ENCODE results near the gene RYR3.

Gene RYR3

GRCh38 chr15:33864360-33865075 lies 553.8 kb downstream of the RYR3 start:
- no peak for TF ChIP-seq EZH2phosphoT487 (IDR thresholded peaks at IDR 0.05; ENCODE audit: low read depth)
- no peak for TF ChIP-seq CTCF (IDR thresholded peaks at IDR 0.05; ENCODE audit: low read depth, low read length)
- no peak overlapping the region for H3K27ac ChIP-seq (ENCODE audit: low read length)
- no peaks in the 10 kb centered on the region for H3K79me2 ChIP-seq (ENCODE audit: low read length)
- no peaks in the 10 kb centered on the region for H3K9me3 ChIP-seq (ENCODE audit: insufficient read depth, low read length)
- H3K4me3 ChIP-seq (ENCODE audit: low read length): no peak overlapping the region
- H3K9ac ChIP-seq (ENCODE audit: low read length): no peak overlapping the region
- no peak overlapping the region for H2AFZ ChIP-seq (ENCODE audit: low read depth, low read length)
- no peaks in the 10 kb centered on the region for H3K4me1 ChIP-seq (ENCODE audit: low read length)
- no peaks in the 10 kb centered on the region for H4K20me1 ChIP-seq (ENCODE audit: insufficient read depth, low read length)
- no peaks in the 10 kb centered on the region for H3K36me3 ChIP-seq (replicated peaks; ENCODE audit: low read depth, low read length)
- H3K4me2 ChIP-seq (ENCODE audit: low read length): no peak overlapping the region
- no peaks in the 10 kb centered on the region for H3K27me3 ChIP-seq (ENCODE audit: low read depth, low read length)

DNA sequence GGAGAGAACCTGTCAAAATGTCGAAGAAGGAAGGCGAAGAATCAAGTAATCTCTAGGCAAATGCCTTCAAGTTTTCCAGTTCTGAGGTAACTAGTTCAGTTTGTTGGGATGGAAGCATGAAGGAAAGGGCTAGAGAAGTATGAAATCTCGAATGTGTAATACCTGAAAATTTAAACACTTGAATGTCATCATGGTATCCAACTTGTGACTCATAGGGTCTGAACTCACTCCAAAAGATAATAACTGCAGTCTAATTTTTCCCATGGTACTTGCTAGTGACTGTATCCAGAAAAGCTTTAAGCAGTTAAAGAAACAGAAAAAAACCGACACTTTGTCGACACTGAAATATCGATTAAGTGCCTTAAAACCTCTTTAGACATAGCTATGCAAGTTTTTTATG lies 554.6 kb downstream of the RYR3 start:
- no peaks in the 10 kb centered on the region for H3K79me2 ChIP-seq (ENCODE audit: low read length)

DNA sequence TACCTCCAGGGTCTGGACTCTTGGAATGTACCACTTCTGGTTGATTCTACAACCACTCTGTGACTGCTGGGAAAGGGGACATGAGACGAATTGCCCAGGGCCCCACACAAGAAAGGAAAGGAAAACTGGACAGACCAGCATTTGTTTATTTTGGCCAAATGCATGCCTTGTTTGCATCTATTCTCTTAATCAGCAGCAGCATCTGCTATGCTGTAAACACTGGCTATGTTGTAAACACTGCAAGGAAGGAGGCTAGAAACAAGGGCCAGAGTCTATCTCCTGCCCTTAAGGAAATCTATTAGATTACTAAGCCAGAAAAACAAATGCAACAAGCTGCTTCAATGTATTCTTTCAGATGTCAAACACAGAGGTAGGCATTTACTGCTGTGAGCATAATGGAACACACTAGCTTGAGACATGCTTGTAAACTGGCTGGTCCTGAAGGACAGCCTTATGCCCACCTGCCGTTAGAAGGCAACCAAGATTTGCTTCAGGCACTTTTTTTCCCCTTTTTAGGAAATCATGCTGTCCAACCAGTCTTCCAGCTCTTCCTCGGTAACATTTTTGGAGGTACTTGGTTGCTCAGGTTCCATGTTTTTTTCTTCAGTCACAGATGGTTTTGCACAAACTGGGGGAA lies 555.5 kb downstream of the RYR3 start:
- no peaks in the 10 kb centered on the region for H3K79me2 ChIP-seq (ENCODE audit: low read length)
- no peaks in the 10 kb centered on the region for H4K20me1 ChIP-seq (ENCODE audit: insufficient read depth, low read length)
- H2AFZ ChIP-seq (ENCODE audit: low read depth, low read length): no peak overlapping the region
- no peaks in the 10 kb centered on the region for H3K9me3 ChIP-seq (ENCODE audit: insufficient read depth, low read length)
- TF ChIP-seq EZH2phosphoT487 (IDR thresholded peaks at IDR 0.05; ENCODE audit: low read depth) (no peak), CTCF (IDR thresholded peaks at IDR 0.05; ENCODE audit: low read depth, low read length) (no peak)
- H3K9ac ChIP-seq (ENCODE audit: low read length): no peak overlapping the region
- H3K4me3 ChIP-seq (ENCODE audit: low read length): no peak overlapping the region
- H3K36me3 ChIP-seq (replicated peaks; ENCODE audit: low read depth, low read length): no peaks in the 10 kb centered on the region
- no peaks in the 10 kb centered on the region for H3K4me1 ChIP-seq (ENCODE audit: low read length)
- no peak overlapping the region for H3K4me2 ChIP-seq (ENCODE audit: low read length)
- H3K27ac ChIP-seq (ENCODE audit: low read length): no peak overlapping the region
- H3K27me3 ChIP-seq (ENCODE audit: low read depth, low read length): no peaks in the 10 kb centered on the region

More for the DNA sequence above, 554.6 kb downstream of the RYR3 start:
- H3K4me2 ChIP-seq (ENCODE audit: low read length): no peak overlapping the region
- no peak overlapping the region for H3K9ac ChIP-seq (ENCODE audit: low read length)
- H3K36me3 ChIP-seq (replicated peaks; ENCODE audit: low read depth, low read length): no peaks in the 10 kb centered on the region
- H4K20me1 ChIP-seq (ENCODE audit: insufficient read depth, low read length): no peaks in the 10 kb centered on the region
- no peak overlapping the region for H3K27ac ChIP-seq (ENCODE audit: low read length)
- no peak overlapping the region for H3K4me3 ChIP-seq (ENCODE audit: low read length)
- H3K9me3 ChIP-seq (ENCODE audit: insufficient read depth, low read length): no peaks in the 10 kb centered on the region
- no peaks in the 10 kb centered on the region for H3K4me1 ChIP-seq (ENCODE audit: low read length)
- H3K27me3 ChIP-seq (ENCODE audit: low read depth, low read length): no peaks in the 10 kb centered on the region
- TF ChIP-seq EZH2phosphoT487 (IDR thresholded peaks at IDR 0.05; ENCODE audit: low read depth) (no peak), CTCF (IDR thresholded peaks at IDR 0.05; ENCODE audit: low read depth, low read length) (no peak)
- no peak overlapping the region for H2AFZ ChIP-seq (ENCODE audit: low read depth, low read length)

DNA sequence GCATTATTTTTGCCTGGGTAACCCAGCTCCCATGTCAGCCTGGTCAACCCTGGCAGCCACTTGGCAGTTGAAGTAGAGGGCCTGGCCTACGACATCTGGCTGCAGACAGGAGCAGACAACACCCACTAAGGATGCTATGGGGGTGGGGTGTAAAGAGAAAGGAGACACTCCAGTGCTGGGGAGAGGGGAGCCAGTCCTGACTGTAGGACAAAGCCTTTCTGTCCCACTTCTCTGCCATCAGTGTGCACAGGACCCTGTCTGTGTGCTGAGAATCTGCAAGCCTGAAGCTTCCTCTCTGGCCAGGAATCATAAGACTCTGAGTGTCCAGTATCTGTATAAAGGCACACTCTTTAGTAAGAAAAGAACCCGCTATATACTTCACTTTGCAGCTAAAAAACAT lies 561.2 kb downstream of the RYR3 start:
- Histone ChIP-seq H4K20me1 (ENCODE audit: insufficient read depth, low read length) (no peaks in the 10 kb centered on the region), H3K4me1 (ENCODE audit: low read length) (peaks cover 3% of the 10 kb centered on the region; the same call in 1 of the 2 replicates), H3K36me3 (replicated peaks; ENCODE audit: low read depth, low read length) (no peaks in the 10 kb centered on the region), H2AFZ (ENCODE audit: low read depth, low read length) (no peak overlapping the region), H3K4me2 (ENCODE audit: low read length) (no peak overlapping the region), H3K27me3 (ENCODE audit: low read depth, low read length) (no peaks in the 10 kb centered on the region), H3K79me2 (ENCODE audit: low read length) (no peaks in the 10 kb centered on the region), H3K27ac (ENCODE audit: low read length) (no peak overlapping the region), H3K9ac (ENCODE audit: low read length) (no peak overlapping the region), H3K9me3 (ENCODE audit: insufficient read depth, low read length) (no peaks in the 10 kb centered on the region), H3K4me3 (ENCODE audit: low read length) (no peak overlapping the region)
- TF ChIP-seq CTCF (IDR thresholded peaks at IDR 0.05; ENCODE audit: low read depth, low read length): no peak
- TF ChIP-seq EZH2phosphoT487 (IDR thresholded peaks at IDR 0.05; ENCODE audit: low read depth): no peak

Measured in OCI-LY3 (cell line).